IPS DF 6.9 (cell line): ENCODE data around the gene CSN3.

Experiments used
- DNase-seq: peaks from one replicate; pipeline ENCODE4 v3.0.0-alpha.2; 2013; ENCODE audit warnings: low read depth, low spot score
- H3K27ac ChIP-seq: one replicate; pipeline ENCODE4 v1.5.1; 2013; ENCODE audit warnings: low read length, control low read depth
- H3K27me3 ChIP-seq: 2 replicates; pipeline ENCODE4 v1.6.1; 2013; ENCODE audit warnings: mild to moderate bottlenecking, low read length; ENCODE audit not compliant: control insufficient read depth, insufficient read depth
- H3K36me3 ChIP-seq: 2 replicates; pipeline ENCODE4 v1.6.1; 2013; ENCODE audit warnings: low read length; ENCODE audit not compliant: control insufficient read depth, insufficient read depth
- H3K4me1 ChIP-seq: 2 replicates; pipeline ENCODE4 v1.6.1; 2013; ENCODE audit warnings: low read length; ENCODE audit not compliant: control insufficient read depth, insufficient read depth
- H3K4me3 ChIP-seq: 2 replicates; pipeline ENCODE4 v1.5.1; 2013; ENCODE audit warnings: mild to moderate bottlenecking, low read length
- H3K9me3 ChIP-seq: 2 replicates; pipeline ENCODE4 v1.6.1; 2013; ENCODE audit warnings: low read length, inconsistent platforms; ENCODE audit not compliant: control insufficient read depth, insufficient read depth
- WGBS: extraction: QIAGEN DNeasy Blood & Tissue Kit; methylation state at CpG from one replicate; pipeline ENCODE4 v1.1.7; 2013; ENCODE audit warnings: mixed read lengths, missing lambda C conversion rate; ENCODE audit not compliant: insufficient read length, insufficient coverage; 5-methylcytosine and 5-hydroxymethylcytosine counted together

Gene CSN3

DNA sequence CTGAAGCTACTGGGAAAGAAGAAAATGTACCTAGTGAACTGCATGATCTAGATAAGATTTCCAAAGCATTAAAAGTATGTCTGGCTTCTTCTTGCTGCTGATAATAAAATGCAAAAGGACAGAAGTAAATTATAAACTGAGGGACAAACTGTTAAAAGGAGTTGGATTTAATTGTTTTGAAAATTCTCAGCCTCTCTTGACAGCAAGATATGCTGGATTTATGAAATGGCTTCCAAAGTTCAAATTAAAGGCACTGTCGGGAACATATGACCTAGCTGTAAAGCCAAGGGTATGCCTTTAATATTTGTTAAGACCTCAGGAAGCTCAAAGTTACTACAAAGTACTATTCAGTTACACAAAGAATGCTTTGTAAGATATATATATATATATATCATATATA, 46.3 kb downstream of the CSN3 start:
- no CpG with 5 or more reads among the region's 1 CpG for WGBS
- H3K27ac ChIP-seq: no peak overlapping the region

DNA sequence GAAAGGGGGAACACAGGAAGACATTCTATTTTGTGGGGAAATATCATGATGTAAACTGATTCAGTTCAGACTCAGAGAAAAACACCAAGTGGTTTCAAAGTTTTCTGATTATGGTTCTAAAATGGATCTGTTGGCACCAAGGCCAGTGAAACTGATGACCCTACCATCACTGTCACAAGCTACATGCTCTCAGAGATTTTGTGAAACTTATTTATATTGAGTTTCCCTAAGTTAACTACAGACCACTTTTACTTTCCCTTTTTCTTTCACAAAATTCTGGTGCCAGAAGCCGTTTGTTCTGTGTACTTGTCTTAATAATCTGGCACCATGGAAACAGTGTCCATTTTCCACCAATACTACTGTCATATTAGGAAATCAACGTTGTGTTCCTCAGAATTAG, 48.9 kb downstream of the CSN3 start:
- no peaks in the 10 kb centered on the region for H3K4me1 ChIP-seq
- H3K27me3 ChIP-seq: no peaks in the 10 kb centered on the region
- no CpG with 5 or more reads among the region's 2 CpGs for WGBS
- H3K4me3 ChIP-seq: no peak overlapping the region
- H3K36me3 ChIP-seq: no peaks in the 10 kb centered on the region
- no peak for DNase-seq
- H3K9me3 ChIP-seq: no peaks in the 10 kb centered on the region
- H3K27ac ChIP-seq: no peak overlapping the region

More for the DNA sequence above, 46.3 kb downstream of the CSN3 start:
- no peak overlapping the region for H3K4me3 ChIP-seq
- H3K36me3 ChIP-seq: no peaks in the 10 kb centered on the region
- no peak for DNase-seq
- H3K27me3 ChIP-seq: no peaks in the 10 kb centered on the region
- H3K9me3 ChIP-seq: no peaks in the 10 kb centered on the region
- H3K4me1 ChIP-seq: no peaks in the 10 kb centered on the region

DNA sequence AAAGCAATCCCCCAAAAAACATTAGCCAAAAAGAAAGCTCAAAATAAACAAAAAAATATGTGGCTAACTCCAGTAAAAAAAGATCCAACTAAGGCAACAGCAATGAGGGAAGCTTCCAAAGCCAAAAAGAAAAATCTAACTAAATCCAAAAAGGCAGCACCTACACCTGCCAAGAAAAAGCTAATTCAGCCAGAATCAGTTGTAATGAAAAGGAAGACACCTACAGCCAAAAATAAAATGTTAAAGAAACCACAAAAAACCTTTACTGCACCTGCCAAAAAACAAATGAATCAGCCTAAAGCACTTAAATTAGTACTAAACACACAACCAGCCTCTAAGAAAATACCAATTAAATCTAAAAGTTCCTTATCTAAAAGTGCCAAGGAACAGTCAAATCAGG, 55.2 kb downstream of the CSN3 start:
- Histone ChIP-seq H3K27ac (no peak overlapping the region), H3K36me3 (no peaks in the 10 kb centered on the region), H3K27me3 (no peaks in the 10 kb centered on the region), H3K4me1 (no peaks in the 10 kb centered on the region), H3K9me3 (no peaks in the 10 kb centered on the region), H3K4me3 (no peak overlapping the region)
- DNase-seq: no peak

DNA sequence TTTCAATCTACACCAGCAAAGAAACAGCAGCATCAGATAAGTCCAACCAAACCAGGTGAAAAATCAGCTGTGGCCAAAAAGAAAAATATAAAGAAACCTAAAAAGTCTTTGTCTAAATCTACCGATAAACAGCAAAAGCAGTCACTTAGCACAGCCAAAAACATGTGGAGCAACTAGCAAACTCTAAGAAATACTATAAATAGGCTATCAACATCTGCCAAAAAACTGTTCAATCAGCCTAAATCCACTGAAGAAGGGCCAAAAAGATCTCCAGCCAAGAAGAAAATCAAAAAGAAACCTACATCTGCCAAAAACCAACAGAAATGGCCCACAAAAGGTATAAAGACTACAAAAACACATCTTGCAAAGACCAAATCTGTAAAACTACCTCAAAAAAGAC, 55.7 kb downstream of the CSN3 start:
- Histone ChIP-seq H3K27ac (no peak overlapping the region), H3K4me3 (no peak overlapping the region), H3K9me3 (no peaks in the 10 kb centered on the region), H3K27me3 (no peaks in the 10 kb centered on the region), H3K36me3 (no peaks in the 10 kb centered on the region), H3K4me1 (no peaks in the 10 kb centered on the region)
- no peak for DNase-seq
- WGBS: no CpG with 5 or more reads among the region's 1 CpG

DNA sequence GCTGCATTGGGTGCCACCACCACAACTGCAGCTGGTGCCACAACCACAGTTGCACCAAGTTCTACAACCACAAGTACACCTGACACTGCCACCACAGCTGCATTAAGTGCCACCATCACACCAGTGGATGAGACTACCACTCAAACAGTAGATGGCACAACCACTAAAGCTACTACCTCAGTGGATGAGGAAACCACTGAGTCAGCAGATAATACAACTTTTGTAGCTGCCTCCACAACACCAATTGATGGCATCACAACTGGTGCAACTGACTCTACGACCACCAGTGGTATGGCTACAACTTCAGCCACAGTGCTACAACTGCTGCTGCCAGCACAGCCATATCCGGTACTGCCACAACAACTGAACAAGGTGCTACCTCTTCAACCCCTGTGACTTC, 57.2 kb downstream of the CSN3 start:
- DNase-seq: no peak
- Histone ChIP-seq H3K27me3 (no peaks in the 10 kb centered on the region), H3K9me3 (no peaks in the 10 kb centered on the region), H3K4me3 (no peak overlapping the region), H3K27ac (no peak overlapping the region), H3K36me3 (no peaks in the 10 kb centered on the region), H3K4me1 (no peaks in the 10 kb centered on the region)
- no CpG with 5 or more reads among the region's 2 CpGs for WGBS

DNA sequence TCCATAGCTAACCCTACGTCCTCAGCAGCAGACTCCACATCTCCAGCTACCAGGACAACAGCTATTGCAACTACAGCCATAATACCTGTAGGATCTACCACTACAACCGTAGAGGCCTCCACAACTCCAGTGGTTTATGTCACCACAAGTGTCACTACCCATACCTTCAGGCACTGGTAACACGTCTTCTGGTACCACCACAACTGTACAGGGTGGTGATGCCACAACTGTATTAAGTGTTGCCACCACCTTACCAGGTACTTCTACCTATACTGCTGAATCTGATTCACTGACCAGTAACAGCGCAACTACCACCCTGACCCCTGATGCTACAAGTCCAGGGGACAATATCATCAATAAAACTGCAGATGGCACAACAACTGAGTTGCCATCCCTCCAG, 57.8 kb downstream of the CSN3 start:
- Histone ChIP-seq H3K4me3 (no peak overlapping the region), H3K27me3 (no peaks in the 10 kb centered on the region), H3K9me3 (no peaks in the 10 kb centered on the region), H3K36me3 (no peaks in the 10 kb centered on the region), H3K4me1 (no peaks in the 10 kb centered on the region), H3K27ac (no peak overlapping the region)
- no peak for DNase-seq
- no CpG with 5 or more reads among the region's 4 CpGs for WGBS
